ENCODE measurements around the gene NADK2.

The NADK2 gene

DNA sequence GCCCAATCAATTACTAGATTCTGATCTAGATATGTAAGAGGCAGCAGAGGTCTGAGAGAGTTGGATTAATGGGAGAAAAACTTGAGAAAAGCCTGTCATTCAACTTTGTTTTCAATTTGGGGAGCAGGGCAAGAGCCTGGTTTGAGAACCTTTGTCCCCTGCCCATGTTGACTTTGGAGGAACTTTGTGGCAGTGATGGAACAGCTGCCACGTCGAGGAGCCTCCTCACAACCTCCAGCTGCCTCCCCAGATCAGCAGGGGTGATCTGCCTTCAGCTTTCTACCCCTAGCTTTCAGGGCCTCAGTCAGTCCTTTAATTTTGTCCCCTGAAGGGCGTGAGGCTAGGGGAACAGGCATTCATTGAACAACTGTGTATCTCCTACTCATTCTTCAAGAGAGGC, 81.1 kb downstream of the NADK2 start:
- DNase-seq = no peak

DNA sequence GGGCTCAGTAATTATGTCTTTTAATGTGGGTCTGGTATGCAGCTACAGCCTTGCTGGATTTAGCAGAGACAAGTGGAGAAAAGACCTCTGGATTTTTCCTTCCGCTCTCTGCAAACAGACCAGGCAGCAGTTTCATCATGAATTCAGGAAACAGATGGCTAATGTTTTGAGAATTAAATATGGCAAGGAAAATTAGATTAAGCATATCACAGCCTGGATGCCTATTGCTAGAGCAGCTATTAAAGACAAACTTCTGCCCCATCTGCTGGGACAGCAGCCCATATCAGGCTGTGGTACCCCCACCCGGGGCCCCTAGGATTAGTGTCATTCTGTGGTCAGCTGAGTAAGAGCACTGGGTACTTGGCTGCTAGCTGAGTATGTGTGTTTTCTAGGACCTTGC, 83.6 kb downstream of the NADK2 start:
- DNase-seq = no peak

DNA sequence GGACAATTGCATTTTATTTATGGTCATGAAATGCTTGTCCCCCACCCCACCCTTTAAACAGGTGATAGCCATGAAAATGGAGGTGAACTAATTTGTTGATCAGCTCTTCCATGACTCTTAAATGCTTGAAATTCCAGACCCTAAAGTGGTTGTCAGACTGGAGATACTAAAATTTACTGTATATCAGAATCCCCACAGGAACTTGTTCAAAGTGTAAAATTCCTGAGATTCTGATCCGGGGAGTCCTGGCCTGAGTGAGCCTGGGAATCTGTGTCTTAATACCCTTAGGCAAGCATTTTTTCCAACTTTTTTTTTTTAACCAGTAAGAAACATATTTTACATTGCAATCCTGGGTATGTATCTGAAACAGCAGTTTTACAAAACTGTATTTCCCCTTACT, 85.1 kb downstream of the NADK2 start:
- DNase-seq = no peak

DNA sequence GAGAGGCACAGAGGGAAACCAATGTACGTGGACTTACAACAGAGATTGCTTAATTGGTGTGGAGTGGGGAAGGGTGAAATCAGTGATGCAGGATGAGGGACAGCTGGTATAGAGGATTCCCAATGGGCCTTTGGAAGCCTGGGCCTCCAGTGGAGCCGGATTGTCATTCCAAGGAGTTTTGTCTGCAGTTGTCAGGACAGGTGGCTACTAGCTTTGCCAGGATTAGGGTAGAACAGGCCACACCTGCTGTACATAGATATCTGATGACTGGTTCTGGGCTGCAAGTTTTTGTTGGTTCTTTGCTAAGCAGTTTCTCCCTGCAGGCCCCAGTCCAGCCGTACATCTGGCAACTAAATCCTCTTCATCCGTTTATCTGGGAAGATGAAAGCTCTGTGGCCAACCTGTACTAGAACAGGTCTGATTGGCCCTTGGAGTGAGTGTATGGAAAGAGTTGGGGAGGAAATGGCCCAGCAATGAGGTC, 85.6 kb downstream of the NADK2 start:
- no peak for DNase-seq

DNA sequence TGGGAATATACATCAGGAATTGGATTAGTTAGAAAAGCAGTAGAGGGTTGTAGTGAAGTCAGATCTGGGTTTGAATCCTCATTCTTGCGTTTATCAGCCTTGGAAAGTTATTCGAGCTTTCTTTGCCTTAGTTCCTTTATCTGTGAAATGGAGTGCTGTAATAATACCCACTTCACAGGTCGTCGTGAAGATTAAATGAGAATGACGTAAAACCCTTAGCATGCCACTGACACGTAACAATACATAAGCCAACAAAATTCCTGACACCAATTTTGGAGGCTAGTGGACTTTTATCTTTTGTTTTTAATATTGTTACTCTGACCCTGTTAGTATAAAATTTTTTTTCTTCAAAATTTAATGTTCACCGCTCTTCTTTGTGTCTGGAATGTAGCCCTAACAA, 86.4 kb downstream of the NADK2 start:
- DNase-seq = no peak

DNA sequence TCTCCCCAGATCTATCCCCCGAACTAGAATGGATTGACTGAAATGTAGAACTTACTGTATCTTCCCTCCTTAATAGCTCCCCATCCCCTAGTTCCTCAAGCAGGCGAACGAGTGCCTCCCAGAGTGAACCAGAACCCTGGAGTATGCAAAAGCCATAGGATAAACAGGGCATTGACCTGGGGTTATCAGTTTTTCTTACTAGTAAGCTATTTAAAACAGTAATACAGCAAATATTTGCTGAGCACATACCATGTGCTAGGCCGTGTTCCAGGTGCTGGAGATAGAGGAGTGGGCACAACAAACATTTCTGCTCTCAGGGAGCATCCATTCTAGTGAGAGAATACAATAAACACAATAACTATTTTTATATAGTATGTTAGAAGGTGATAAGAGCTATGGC, 88.0 kb downstream of the NADK2 start:
- DNase-seq = no peak

DNA sequence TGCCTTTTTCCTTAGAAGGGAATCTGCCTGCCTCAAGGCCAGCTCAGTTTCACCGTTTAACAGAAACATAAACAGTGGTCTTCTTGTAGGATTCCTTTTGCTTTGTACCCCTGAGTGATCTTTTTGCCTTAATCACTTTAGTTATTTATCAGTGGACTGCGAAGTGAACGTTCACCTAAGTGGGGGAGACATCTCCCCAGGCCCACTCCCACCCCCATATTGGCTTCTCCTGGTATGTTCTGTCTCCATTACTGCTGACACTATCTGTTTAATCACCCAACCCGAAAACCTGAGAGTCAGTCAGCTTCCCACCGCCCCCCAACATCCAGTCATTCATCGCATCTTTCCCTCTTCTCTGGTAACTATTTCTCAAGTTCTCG, 88.4 kb downstream of the NADK2 start:
- no peak for DNase-seq

DNA sequence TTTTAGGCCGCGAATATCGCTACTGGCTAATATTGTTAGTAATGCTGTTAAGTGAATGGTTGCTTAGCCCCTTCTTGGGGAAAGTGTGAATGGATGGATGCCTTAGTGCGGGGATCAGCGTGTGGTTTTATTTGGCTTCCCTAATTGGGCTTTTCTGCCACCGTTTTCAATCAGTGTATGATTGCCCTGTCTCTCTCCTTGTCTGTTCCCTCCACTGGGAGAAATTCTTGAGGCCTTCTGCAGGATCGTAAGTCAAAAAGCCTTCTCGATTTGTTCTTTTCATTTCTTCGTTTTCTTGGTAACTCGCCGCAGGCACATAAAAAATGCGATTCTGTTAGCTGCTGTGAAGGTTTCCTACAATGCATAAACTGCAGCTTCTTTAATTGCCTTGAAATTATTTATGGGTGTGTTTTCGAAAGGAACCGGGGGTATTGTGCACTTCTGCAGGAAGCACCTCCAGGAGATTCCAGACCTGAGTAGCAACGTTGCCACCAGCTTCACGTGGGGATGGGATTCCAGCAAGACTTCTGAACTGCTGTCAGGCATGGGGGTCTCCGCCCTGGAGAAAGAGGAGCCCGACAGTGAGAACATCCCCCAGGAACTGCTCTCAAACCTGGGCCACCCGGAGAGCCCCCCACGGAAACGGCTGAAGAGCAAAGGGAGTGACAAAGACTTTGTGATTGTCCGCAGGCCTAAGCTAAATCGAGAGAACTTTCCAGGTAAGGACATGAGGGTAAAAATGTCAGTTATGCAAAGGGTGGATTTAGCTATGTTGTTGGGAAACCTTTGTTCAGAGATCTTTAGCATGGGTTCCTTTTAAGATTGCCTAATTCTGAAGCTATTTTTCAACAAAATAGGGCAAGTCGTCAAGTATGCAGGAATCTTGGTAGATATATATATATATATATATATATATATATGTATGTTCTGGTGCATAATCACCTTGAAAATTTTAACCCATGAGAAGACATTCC, 89.1 kb downstream of the NADK2 start:
- DNase-seq = no peak

DNA sequence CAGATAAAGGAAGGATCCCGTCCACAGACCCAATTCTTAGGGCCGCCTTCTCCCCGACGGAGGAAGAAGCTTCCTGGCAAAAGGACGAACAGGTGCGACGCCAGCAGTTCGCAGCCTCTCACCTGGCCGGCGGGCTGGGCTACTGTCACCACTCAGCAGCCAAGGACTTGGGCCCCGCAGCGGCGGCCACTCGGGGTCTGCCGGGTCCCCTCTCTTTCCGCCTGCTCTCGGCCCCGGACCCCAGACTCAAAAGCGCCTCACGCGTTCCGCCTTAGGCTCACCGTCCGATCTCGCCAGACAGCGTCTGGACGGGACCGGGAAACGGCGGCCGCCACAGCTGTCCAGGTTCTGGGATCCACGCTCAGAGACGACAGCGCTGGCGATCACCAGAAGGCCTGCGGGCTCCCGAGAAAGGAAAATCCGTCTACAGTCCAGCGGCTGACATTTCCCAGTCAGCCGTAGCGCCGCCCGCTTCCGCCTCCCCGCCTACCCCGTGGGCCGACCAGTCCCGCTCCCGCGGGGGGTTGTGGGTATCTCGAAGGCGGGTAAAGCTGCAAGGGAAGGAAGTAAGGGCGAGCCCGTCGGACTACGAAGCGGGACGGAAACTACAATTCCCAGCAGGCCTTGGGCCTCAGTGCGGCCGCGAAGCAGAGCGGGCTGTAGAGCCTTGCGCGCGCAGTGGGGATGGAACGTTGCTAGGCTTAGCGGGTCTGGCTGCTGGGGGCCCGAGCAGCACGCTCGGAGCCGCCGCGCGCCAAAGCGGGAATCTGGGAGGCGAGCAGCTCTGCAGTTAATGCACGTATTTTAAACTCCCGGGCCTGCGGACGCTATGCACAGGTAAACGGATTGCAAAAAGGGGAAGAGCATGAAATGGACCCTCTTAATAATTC, 90.0 kb downstream of the NADK2 start, which contains the start of the genes LMBRD2 and SKP2:
Gene LMBRD2 (minus strand): TSS at position 454 of the 890 bp plus-strand sequence. CDS start 8,538 bp downstream, outside the sequence.
Gene SKP2 (plus strand): TSS at position 678 of the 890 bp plus-strand sequence. CDS start 152 bp downstream, at position 830.
- peak; percentile 97 for DNase-seq

DNA sequence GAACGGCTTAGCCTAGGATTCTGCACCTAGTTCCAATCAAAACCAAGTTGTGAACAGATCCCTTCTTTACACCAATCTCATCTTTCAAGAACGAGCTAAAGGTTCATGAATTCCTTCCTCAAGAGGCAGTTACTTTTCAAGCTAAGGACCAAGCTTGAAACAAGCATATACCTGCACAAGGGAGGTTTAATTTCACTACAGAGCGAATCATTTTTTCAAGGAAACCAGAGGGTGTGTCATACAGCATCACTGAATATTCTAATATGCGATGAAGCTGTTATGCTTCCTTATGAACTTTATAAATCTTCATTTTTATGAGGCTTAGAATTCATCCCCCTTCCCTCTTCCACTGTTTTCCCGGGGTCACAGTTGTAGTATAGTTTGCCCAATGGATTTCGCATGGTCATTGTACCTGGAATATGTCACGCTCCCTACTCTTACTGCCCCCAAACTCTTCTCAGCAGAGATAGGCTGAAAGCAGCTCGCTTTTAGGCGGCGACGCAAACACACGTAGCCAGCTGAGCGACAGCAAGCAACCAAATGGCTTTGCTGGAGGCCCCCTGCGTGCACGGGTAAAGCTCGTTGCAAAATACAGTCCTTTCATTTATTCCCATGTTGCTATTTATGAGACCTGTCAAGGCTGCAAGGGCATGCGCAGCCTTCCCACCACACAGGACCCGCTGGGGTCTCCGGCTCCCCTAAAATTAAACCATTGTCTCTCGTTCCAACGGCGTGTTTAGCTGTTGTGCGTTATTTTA, 90.9 kb downstream of the NADK2 start:
- peak; percentile 38 for DNase-seq

DNA sequence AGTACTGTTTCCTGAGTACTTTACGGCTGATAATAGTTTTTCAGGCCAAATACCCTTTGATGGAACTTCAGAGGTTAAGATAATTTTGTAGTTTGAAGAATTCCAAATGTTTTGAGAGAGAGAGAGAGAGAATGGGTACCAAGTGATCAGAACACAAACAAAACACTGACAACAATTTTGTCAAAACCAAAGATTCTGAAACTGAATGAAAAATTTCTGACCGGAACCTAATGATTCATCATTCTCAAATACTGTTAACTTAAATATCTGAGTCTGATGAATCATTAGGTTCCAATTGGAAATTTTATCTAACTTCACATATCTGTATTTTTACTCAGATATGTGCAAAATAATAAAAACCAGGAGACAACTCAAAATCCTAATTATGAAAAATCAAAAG, 94.0 kb downstream of the NADK2 start:
- DNase-seq = no peak

DNA sequence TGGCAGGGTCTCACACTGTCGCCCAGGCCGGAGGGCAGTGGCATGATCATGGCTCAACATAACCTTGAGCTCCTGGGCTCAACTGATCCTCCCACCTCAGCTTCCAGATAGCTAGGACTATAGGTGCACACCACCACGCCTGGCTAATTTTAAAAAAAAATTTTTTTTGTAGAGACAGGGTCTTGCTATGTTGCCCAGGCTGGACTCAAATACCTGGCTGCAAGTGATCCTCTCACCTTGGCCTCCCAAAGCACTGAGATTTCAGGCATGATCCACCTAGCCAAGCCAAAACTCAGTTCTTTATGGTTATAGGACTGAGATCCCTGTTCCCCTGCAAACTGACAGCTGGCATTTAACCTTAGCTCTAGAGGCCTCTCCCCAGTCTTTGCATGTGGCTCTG, 95.3 kb downstream of the NADK2 start:
- DNase-seq = no peak

DNA sequence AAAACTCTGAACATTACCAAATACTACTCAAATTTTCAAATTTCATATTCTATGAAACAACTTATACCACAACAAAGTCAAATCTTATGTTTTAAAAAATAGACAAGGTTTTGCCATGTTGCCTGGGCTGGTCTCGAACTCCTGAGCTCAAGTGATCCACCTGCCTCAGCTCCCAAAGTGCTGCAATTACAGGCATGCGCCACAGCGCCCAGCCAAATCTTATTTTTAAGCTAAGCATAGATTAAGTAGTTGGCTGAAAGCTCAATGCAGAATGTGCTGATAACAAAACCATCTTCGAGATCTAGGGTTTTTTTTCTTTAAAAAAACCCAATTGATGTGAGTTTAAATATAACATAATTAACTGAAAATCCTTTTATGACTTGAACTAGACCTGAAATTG, 96.4 kb downstream of the NADK2 start:
- no peak for DNase-seq
